HuH-7 (cell line): ENCODE measurements around the gene S100A10.
A peak's percentile ranks its signal among the peaks of the same experiment; 100 is the strongest.

Experiments
- DNase-seq: peaks from one replicate; pipeline ENCODE4 v3.0.0; 2011; ENCODE audit warnings: low spot score

S100A10 gene, protein sequence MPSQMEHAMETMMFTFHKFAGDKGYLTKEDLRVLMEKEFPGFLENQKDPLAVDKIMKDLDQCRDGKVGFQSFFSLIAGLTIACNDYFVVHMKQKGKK

DNA sequence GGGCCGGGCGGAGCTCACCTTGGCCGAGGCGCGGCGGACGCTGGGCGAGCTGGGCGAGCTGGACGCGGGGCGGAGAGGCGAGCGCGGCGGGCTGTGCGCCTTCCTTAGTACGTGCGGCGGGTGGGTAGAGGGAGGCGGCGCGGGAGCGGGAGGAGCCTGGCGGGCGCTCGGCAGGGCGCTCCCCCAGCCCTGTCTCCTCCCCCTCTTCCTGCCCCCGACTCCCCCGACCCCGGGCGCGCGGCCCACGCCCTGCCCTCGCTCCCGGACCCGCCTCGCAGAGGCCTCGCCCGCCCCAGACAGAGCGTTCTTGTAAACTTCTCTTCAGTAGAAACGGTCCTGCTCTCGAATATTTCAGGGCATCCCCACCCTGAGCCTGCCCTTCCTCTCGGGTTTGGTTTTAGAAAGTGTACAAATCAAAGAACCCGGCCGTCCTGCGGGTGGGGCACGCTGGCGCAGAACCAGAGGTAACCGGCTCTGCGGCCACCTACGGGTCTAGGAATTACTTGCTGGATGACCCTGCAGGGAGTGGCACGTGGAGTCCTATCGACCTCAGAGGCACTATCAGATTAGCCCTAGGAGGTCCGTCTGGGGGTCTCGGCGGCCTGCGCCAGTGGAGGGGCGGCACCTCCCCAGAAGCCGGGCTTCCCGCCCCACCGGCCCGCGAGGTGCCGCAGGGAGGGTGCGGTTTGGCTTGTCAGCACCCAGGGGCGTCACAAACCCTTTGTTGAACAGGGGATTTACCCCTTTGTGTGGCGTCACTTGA, at the start of gene S100A10:
TSS of gene S100A10 (minus strand) at position 126 of the 763 bp plus-strand sequence. CDS start 7,629 bp downstream, outside the sequence.
- peak; percentile 65 for DNase-seq

- no peak for DNase-seq
These were observed 48.4 kb upstream of the S100A10 start for GRCh38 chr1:152042030-152042429.

DNA sequence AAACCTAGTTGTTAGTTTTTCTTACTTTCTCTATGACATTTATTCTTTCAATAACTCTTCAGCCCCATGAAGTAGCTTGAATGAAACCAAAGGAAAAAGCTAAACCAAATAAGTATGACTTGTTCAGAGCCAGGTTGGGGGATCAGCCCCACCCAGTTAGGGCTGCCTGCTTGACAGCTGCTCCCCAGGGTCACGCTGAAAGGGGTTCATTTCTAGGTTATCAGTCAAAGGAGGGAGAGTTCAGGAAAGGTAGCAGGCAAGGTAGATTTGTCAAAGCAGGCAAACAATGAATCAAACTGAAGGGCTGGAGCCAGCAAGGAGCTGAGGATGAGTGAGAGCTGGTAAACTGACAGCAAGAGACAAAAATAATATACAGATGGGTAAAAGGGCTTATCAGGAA, 46.2 kb upstream of the S100A10 start:
- DNase-seq = no peak

GRCh38 chr1:152039461-152039860, 45.8 kb upstream of the S100A10 start:
- no peak for DNase-seq

- no peak for DNase-seq
These were observed 45.2 kb upstream of the S100A10 start for GRCh38 chr1:152038871-152039270.

DNA sequence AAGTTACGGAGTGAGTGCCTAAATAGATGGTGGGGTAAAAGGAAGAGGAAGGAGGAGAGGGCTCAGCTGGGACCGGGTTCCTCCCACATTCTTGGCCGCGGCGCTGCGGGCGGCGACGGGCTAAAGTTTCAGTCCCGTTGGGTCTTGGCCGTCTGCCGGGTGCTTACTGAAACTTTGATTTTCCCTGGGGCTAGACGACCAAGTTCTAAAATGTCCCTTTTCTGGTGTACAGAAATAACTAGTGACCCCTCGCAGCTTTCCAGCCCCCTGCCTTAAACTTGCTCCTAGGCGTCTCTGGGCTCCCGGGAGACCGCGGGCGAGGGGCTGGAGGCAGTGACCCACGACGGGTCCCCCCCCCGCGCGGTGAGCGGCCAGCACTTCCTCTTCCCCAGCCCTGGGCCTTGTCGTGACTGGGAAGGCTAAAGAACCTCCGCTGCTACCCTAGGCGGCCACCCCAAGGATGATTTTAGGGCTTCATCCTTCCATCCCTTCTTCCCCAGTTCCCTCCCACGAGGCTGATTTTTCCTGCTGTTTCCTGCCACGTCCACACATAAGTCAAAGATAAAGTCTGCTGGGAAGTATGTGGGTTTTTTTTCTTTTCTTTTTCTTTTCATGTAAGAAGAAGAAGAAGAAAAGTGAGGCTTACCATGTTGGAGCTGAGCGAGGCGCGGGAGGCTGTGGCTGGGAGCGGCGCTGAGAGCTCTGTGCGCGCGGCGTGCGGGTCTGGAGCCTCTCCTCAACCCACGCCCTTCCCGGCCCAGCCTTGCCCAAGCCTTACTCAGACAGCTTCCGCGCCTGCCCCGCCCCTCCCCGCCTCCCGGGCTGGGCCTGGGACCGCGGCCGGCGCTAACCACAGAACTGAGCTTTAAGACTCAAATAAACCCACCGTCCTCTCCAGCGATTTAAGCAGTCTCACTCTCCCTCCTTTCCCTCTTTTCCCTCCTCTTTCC, 42.9 kb upstream of the S100A10 start, which contains the start of gene S100A11:
TSS of gene S100A11 (minus strand) at position 738 of the 950 bp plus-strand sequence. CDS start at position 649, 89 bp downstream.
- DNase-seq = peak; percentile 69

DNA sequence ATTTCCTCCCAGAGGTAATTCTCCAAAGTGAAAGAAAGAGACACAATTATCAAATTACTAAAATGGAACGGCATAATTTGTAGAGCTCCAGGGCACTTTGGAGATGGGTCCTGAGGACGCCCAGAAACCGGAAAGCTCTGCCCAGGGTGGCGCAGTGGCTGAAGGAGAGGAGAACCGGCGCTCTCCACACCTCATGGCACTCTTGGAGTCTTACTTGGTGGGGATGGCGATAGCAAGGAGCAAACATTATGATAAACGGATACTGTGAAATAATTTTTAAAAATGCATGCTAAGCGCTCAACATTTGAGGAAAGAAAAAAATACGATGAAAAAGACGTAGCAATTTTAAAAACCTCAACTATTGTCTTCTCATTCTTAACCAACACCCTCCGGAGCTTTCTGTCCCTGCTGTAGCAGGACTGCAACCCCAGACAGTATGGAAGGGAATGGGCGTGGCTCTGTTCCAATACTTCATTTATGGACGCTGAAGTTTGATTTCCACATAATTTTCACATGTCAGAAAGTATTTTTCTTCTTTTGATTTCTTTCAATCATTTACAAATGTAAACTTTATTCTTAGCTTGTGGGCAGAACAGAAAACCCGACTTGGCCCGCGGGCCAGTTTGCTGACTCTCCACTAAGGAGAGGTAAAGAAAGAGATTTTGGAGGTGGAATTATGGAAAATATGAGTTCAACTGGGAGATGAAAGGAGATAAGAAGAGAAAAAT, 42.0 kb upstream of the S100A10 start:
- DNase-seq = peak; percentile 35

- DNase-seq = peak; percentile 57
These were observed 41.2 kb upstream of the S100A10 start for GRCh38 chr1:152034654-152035538.

GRCh38 chr1:152034324-152034653, 40.6 kb upstream of the S100A10 start:
- DNase-seq = peak; percentile 56

- no peak for DNase-seq
These were observed 36.2 kb upstream of the S100A10 start for GRCh38 chr1:152029929-152030211.

- no peak for DNase-seq
These were observed 35.7 kb upstream of the S100A10 start for GRCh38 chr1:152029144-152029928.

- DNase-seq = no peak
These were observed 33.2 kb upstream of the S100A10 start for GRCh38 chr1:152026895-152027294.

DNA sequence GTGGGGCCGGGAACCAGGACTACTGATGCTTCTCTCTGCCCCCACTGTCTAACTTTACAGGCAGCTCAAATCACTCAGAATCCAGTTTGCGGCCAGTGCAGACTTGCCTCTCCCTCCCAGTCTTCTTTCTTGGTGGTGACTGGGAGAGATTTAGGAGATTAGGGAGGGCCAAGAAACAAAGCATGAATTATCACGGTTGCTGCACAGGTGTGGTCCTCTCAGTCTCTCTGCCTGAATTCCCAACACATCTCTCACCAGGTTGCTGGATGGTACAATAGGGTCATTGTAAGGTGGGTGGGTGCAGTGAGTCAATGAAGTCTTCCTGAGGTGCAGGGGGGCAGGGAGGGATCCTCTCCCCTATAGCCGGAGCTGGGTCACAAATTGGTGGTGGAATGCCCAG, 30.6 kb upstream of the S100A10 start:
- DNase-seq = no peak

DNA sequence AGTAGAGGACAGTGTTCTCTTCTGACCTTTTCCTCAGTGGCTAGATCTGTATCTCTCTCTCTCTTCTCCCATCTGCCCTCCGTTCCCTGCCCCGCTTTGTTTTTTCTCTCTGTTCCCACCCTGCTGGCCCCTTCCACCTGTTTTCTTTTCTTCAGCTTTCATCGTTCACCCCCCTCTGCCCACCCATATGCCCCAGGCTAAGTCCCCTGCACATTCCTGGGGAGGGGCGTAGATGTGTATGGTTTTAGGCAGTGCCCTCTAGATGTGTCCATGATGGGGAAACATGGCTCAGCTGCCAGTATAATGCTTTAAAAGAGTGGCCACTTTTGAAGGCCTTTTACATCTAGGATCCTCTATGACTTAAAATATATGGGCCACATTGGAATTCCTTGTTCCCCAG, 29.6 kb upstream of the S100A10 start:
- DNase-seq = no peak

- DNase-seq = no peak
These were observed 28.8 kb upstream of the S100A10 start for GRCh38 chr1:152022474-152022873.

DNA sequence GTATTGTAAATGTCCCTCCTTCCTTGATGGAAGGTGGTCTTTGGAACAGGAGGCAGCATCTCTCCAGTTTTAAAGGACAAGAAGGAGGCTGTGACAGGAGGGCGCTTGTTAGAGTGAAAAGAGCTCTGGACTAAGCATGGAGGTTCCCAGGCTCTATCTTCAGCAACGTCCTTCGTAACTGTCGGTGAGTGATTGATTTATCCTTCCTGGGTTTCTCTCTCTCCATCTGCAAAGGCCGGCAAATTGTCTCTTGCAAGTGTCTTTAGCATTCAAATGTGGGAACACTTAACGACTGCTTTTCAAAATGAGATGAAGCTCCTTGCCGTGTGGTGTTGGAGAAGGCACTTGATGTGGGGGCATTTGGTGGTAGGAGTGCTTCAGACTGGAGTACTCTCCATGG, 27.9 kb upstream of the S100A10 start:
- no peak for DNase-seq

DNA sequence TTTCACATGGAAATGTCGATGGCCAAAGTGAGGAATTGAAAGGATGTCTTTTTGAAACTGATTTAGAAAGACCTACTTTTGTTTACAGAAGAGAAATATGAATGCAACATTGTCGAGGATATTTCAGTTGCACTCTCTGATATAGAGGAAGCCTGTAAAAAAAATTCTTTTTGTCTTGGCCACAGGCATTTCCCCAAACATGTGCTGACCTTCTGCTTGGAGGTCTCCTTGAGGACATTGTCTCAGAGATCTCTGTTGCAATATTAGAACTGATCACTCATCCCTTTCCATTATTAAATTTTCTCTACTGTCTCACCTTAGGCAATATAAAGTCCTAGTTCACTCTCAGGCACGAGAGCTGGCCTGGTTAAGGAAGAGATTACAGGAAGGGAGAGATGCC, 27.2 kb upstream of the S100A10 start:
- DNase-seq = no peak

DNA sequence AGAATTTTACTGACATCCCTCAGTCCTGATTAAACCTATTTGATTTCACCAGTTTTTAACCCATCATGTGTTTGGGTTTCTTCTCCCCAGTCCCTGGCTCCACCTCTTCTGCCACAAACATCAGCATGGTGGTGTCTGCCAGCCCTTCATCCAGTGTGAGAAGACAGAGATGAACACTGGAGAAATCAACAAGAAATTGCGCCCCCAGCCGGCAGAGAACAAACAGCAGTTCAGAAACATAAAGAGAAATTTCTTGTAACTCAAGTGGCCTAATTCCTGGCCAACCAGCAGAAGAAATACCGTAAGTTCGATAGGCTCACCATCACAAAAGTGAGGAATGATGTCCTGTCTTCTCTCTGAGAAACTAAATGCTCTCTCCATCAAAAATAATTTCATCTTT, 24.9 kb upstream of the S100A10 start:
- DNase-seq = no peak

GRCh38 chr1:152015766-152016165, 22.1 kb upstream of the S100A10 start:
- DNase-seq = no peak

GRCh38 chr1:152014943-152015342, 21.3 kb upstream of the S100A10 start:
- DNase-seq = no peak
